ENCODE data around the gene SLC6A9.
A peak's percentile ranks its signal among the peaks of the same experiment; 100 is the strongest.

The SLC6A9 gene

GRCh38 chr1:43998000-43998378, 33.3 kb downstream of the SLC6A9 start:
- no peak for DNase-seq

GRCh38 chr1:43997295-43997999, 33.8 kb downstream of the SLC6A9 start:
- no peak for DNase-seq

GRCh38 chr1:43996733-43997115, 34.5 kb downstream of the SLC6A9 start:
- no peak for DNase-seq

- DNase-seq = no peak
These were observed 35.1 kb downstream of the SLC6A9 start for GRCh38 chr1:43995984-43996732.

- DNase-seq = no peak
These were observed 36.2 kb downstream of the SLC6A9 start for GRCh38 chr1:43994794-43995790.

- DNase-seq = no peak
These were observed 37.2 kb downstream of the SLC6A9 start for GRCh38 chr1:43994071-43994470.

GRCh38 chr1:43993206-43993914, 37.9 kb downstream of the SLC6A9 start:
- no peak for DNase-seq

GRCh38 chr1:43992232-43992995, 38.8 kb downstream of the SLC6A9 start:
- DNase-seq = no peak

- DNase-seq = peak; percentile 92
These were observed 39.6 kb downstream of the SLC6A9 start, which contains the start of gene CCDC24 for GRCh38 chr1:43991476-43992231. Gene CCDC24 (plus strand): TSS chr1:43991599. CDS start chr1:43991879, 280 bp downstream.

- DNase-seq = no peak
These were observed 40.1 kb downstream of the SLC6A9 start for GRCh38 chr1:43991200-43991475.

GRCh38 chr1:43990271-43991199, 40.7 kb downstream of the SLC6A9 start:
- no peak for DNase-seq

- DNase-seq = no peak
These were observed 43.9 kb downstream of the SLC6A9 start for GRCh38 chr1:43987159-43987902.

GRCh38 chr1:43986712-43987111, 44.5 kb downstream of the SLC6A9 start:
- DNase-seq = no peak

- no peak for DNase-seq
These were observed 45.2 kb downstream of the SLC6A9 start for GRCh38 chr1:43985984-43986595.

GRCh38 chr1:43984855-43985254, 46.4 kb downstream of the SLC6A9 start:
- DNase-seq = no peak

- no peak for DNase-seq
These were observed 47.9 kb downstream of the SLC6A9 start for GRCh38 chr1:43983253-43983899.

- DNase-seq = no peak
These were observed 48.5 kb downstream of the SLC6A9 start for GRCh38 chr1:43982808-43983207.

- DNase-seq = no peak
These were observed 49.0 kb downstream of the SLC6A9 start for GRCh38 chr1:43982241-43982640.
